HG02798 (cell line): ENCODE results near the gene PKD1.

ENCODE experiments used
- ATAC-seq: cut with Tn5 transposase; IDR thresholded peaks from one replicate; pipeline ENCODE4 v1.9.1; 2021; ENCODE audit warnings: mild to moderate bottlenecking; ENCODE audit not compliant: unreplicated experiment, poor library complexity

Gene PKD1

DNA sequence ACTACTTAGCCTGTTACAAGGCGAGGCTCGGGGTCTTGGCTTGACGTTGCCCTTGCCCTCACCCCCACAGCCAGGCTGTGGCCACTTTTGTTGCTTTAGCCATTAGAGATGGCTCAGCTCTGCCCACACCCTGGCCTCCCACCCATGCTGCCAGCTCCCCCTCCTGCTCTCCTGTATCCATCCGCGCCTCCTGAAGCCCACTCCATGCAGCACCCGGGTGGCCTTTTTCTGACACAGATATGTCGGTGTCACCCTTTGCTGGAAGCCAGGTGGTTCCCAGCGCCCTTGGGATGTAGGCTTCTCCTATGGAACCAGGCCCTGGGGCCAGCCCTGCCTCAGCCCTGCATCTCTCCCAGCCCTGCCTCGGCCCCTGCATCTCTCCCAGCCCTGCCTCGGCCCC, 78.3 kb downstream of the PKD1 start:
- ATAC-seq: no peak

DNA sequence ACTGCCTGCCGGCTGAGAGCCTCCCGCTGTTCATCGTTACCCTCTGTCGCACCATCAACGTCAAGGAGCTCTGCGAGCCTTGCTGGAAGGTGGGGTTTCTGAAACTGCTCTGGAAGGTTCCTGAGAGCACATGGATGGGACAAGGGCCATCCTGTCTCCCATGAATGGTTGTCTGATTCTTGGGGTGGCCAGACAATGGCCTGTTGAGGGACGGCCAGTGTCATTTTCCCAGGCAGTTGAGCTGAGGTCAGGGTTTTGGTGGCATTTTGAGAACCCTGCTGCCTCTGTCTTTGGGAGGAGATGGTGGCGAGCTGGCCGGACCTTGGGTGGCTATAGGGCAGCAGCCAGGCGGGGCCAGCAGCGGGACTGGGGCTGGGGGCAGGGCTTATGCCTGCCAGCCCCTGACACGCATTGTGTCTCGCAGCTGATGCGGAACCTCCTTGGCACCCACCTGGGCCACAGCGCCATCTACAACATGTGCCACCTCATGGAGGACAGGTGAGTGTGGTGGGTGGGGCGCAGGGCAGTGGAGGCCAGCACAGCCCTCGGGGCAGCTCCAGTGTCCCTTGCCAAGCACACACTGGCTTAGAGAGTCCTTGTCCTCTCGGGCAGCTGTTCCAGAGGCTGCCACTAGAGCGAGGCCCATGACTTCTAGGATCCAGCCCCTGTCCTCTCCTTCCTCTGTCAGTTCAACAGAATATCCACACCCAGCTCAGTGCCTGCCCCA, 78.9 kb downstream of the PKD1 start:
- ATAC-seq: no peak

DNA sequence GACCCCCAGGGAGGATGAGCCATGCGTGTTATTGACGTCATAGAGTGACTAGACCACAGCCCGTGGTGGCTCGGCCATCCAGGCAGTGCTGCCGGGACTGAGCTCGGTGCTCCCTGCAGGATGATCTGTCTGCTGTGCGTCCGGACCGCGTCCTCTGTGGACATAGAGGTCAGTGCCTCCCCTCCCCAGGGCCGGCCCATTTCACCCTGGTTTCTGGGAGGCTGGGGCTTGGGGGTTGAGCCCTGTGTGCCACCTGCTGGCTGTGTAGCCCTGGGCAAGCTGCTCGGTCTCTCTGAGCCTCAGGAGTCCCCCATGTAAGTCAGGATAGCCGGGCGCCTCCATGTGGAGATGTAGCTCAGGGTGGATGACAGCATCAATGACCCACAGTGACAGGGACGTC, 79.6 kb downstream of the PKD1 start:
- ATAC-seq: no peak

DNA sequence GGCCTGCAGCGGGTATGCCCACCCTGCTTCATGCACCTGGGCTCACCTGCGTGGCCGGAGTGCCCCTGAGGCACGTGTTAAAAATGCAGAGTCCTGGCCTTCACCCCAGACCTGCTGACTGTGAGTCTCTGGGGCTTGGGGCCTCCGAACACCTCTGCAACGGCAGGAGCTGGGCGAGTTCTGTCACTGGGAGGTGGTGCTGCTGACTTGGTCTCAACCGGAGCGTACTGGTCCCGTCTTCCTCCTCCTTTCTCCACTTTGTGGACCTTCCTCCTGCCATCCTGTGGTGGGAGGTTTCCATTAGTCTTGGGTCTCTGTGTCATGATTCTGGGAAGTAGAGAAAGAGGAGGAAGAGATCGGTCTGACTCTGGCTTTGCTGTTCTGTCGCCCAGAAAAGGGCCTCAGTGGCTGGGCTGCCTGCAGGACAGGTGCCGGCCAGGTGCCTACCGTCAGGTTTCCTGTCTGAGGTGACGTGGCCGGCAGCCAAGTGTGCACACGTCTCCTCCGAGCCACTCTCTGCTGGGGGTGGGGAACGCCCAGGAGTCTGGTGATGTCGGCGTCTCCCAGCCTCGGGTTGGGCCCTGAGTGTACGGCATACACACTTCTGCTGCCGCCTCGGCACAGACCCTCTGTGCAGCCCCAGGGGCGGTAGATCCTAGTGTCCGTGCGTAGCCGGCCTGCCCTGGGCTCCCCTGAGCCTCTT, 81.0 kb downstream of the PKD1 start:
- ATAC-seq: no peak

DNA sequence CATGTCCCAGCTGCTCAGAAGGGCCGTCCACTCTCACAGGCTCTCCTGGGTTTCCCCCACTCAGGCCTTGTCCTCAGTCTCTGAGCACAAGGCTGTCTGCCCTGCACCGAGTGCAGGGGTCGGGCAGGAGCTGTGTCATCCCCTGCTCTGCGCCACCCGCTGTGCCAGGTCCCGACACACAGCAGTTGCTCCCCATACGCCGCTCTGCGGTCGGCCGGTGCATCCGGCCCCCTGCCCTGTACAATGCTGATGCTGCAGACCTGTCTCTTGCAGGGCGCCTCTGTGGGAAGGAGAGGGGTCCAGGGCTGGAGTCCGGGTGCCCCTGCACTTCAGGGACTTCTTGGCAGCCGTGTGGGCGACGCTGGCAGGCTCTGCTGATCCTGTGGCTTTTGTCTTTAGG, 81.8 kb downstream of the PKD1 start:
- no peak for ATAC-seq

DNA sequence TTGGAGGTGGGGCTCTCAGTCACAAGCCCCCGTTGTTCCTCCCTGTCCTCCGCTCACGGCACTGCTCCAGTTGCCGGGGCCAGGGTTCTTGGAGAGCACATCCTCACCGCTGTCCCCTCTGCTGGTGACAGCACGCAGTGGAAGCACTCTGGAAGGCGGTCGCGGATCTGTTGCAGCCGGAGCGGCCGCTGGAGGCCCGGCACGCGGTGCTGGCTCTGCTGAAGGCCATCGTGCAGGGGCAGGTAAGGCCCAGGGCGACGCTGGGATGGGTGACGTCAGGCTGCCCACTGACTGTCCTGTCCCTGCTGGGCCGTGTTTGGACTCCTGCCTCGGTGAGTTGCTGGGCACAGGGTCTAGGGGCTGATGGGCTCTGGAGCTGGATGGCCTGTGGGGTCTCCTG, 82.5 kb downstream of the PKD1 start:
- ATAC-seq: no peak

DNA sequence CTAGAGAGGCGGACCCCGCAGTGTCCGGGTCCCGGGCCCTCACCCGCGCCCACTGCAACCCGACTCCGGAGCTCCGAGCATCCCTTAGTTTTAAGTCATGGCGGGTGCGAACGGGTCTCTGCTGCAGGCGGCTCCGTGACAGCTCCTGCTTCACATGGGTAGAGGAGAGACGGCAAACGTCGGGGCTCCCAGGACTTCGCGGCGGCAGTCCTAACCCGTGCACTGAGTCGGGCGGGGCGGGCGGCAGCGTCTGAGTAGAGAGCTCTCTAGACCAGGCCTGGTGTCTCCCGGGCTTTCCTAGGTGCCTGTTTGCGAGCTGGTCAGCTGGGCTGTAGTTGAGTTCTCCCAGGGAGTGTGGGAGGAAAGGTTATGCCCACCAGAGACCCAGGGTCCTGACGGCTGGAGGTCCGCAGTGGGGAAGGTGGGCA, 87.6 kb downstream of the PKD1 start:
- ATAC-seq: no peak

DNA sequence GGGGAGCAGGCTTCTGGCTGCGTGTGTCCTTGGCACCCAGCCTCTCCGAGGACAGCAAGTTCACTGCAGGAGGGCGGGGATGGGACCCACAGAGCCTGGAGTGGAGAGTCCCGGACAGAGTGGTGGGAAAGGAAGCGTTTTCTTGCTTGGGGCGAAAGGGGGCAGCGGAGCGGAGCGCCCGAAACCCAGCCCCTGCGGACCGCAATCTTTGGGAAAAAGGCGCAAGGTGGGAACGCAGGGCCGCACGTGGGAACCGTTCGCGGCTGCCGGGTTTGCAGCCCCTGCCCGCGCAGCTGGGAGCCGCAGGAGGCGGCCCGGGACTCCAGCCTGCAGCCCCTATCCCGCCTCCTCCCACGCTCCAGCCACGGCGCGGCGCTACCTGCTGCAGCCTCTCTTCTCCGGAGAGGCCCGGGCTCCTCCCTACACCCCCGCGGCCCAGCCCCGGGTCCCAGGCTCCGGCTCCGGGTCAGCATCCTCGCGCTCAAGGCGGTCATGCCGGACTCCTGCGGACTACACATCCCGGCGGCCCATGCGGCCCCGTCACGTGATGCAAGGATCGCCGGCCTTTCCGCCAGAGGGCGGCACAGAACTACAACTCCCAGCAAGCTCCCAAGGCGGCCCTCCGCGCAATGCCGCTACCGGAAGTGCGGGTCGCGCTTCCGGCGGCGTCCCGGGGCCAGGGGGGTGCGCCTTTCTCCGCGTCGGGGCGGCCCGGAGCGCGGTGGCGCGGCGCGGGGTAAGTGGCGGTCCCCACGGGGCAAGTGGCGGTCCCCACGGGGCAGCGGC, 88.2 kb downstream of the PKD1 start, which contains the start of the genes NTHL1 and TSC2:
Gene NTHL1, minus strand, starts transcription at position 505 of the 786 bp plus-strand sequence. Its CDS starts 11 bp downstream, at position 494.
Gene TSC2, plus strand, starts transcription at position 656 of the 786 bp plus-strand sequence. CDS start 631 bp downstream, outside the sequence.
- peak; percentile 94 for ATAC-seq

DNA sequence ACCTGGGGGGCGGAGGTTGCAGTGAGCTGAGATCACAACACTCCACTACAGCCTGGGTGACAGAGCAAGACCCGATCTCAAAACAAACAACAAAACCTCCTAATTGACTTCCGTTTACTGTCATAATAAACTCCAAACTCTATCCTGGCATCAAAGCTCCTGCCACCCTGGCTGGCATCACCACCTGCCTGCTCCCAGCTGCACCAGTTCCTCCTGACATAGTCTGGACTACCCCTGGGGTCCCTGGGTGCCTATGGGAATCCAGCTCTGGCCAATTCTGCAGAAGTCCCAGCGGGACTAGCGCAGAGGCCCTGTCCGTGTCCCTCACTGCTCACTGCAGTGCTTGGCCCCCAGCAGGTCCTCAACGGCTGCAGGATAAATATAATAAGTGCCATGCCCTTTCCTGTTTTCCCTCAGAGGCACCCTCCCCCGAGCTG, 88.8 kb downstream of the PKD1 start:
- no peak for ATAC-seq

DNA sequence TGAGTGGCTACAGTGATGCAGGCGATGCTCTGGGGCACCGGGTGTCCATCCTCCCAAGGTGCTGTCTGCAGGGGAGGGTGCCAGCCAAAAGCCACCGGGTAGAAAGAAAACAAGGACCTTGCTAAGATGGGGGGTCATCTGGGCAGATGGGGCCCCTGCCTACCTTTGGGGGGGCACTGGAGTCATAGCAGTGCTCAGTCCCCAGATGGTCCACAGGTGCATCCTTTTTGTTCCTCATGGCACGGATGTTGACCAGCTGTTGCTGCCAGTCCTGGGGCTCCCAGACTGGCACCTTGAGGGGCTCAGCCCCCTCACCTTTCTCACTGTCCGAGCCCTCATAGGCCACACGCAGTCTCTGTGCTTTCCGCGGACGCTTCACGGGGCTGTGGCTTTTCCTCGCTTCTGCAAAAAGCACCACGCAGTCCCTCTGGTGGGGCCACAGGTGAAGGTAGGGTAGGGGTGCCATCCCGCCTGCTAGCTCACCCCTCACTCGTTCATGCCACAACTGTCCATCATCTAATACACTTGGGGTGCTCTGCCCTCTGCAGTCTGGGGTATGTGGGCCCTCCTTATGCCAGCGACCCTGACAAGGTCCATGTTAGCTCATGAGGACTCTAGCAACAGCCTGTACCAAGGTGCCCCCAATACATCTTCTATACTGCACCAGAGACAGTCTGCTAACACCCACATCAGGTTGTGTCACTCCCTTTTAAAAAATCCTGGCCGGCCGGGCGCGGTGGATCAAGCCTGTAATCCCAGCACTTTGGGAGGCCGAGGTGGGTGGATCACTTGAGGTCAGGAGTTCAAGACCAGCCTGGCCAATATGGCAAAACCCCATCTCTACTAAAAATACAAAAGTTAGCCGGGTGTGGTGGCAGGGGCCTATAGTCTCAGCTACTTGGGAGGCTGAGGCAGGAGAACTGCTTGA, 89.5 kb downstream of the PKD1 start:
- no peak for ATAC-seq

DNA sequence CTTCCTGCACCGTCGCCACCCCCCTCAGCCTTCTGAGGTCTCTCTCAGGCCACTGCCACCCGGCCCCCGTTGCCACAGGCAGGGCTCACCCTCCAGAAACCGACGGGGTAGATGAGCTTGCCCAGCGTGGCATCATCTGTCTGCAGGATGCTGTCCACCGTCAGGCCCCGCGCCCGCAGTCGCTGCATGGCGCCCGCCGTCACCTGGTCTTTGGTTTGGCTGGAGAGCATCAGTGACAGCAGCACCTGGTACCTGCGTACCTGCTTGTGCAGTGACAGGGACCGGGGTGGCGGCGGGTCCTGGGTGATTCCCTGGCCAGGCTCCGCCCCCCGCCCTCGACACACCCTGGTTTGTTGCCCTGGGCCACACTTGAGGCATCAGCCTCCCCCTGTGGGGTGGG, 91.2 kb downstream of the PKD1 start:
- no peak for ATAC-seq

DNA sequence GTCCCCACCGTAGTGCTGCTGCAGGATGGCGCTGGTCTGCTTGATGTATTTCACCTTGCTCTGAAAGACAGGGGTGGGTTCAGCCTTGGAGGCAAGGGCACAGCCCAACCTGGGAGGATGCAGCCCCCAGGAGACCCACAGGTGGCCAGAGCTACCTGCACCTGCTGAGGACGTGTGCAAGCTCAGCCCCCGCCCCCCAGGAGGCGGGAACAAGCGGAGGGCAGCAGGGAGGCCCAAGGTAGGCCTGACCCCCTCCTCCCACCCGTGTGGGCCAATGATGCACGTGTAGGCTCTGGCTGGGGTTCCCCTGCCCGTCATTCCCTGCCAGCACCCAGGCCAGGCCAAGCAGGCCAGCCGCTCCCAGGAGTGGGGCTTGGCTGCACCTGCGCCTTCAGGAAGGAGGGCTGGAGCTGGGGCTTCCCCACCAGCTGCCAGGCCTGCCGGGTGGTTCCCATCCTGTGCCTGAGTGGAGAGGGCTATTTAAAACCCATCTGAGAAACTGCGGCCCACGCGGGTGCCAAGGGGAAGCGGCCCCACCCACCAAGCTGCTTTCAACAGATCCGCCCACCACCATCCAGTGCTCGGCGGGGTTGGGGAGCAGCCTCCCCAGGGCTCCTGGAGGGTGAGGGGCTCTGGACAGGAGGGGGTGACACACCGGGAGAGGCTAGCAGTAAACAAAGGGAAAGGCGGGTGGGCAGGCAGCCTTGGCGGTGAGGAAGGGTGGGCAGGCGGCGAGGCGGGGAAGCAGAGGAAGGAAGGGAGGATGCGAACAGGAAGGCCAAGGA, 91.8 kb downstream of the PKD1 start:
- ATAC-seq: no peak

DNA sequence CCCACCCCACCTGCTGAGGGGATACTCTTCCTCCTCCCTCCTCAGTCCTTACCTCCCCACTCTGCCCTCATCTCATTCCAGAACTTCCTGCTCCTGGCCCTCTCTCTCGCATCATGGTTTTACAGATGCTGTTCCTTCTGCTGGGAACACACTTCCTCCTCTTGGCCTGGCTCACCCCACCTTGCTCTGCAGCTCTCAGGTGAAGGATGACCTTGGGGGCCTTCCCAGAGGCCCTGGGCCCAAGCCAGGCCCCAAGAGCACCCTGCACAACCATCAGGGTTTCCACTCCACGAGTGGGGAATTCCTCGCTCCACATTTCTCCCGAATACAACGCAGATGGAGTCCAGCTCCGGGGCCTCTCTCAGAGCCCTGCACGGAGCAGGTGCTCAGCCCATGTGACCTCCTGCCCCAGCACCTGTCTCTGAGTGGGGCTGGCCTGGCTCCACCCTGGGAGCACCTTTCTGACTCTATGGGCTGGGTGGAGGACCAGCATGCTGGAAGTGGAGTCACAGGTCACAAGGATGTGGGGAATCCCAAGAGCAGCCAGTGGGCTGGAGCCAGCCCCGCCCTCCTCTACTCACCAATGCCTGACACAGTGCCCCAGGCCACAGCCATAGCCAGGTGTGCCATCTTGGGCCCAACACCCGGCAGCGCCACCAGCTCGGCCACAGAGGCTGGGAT, 92.6 kb downstream of the PKD1 start:
- no peak for ATAC-seq

DNA sequence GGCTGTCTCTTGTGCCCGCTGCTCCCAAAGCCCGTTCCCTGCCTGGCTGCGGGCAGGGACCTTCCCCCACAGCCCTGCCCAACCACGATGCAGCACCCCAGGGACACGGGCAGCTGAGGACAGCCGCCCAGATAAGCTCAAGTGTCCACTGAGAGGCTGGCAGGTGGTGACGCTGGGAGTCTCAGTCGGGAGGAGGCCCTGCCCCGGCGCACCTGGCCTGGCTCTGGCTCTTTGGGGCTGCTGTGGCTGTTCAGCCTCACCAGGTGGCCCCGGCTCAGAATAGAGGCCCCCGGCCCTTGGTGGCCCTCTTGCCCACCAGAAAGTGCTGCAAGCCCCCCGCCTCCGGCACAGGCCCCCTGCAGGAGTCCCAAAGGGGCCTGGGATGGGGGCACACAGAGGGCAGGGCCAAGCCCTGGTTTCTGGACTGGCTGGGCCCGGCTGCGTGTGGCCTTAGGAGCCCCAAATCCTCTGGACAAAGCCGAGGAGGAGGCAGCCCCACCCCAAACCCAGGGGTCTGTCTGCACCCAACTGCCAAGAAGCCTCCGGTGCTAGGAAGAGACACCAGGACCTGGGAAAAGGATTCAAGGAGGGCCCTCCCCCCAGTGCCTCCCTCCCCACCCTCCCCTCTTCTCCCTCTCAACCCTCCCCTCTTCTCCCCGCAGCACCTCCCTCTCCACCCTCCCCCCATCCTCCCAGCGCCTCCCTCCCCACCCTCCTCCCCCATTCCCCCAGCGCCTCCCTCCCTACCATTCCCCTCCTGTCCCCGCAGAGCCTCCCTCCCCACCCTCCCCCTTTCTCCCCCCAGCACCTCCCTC, 93.3 kb downstream of the PKD1 start:
- no peak for ATAC-seq

DNA sequence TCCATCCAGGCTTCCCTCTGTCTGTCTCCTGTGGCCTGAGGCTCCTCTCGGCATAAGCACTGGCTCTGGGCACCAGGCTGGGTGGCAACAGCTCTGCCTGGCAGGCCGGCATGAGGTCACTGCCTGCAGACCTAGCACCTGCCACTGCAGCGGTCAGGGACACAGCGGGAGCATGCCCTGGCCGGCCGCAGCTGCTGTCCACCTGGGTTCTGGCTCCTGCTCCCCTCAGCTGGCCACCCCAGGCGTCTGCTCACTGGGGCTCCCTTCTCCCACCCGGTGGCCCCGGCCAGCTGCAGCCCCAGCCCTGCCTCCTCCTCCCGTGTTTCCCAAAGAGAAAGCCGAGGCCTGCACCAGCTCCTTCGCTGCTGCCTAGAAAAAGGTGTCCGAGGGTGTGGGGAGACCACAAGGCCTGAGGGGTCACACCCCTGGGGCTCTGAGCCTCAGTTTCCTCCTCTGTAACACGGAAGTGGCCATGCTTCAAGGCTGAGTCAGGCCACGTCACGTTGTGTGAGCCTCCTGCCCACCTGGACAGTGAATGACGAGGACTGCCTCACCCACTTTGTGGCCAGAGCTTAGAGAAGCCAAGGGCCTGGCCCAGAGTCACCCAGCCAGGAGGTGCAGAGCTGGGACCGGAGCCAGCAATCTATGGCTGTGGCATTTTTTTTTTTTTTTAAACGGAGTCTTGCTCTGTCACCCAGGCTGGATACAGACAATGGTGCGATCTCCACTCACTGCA, 94.7 kb downstream of the PKD1 start:
- no peak for ATAC-seq

DNA sequence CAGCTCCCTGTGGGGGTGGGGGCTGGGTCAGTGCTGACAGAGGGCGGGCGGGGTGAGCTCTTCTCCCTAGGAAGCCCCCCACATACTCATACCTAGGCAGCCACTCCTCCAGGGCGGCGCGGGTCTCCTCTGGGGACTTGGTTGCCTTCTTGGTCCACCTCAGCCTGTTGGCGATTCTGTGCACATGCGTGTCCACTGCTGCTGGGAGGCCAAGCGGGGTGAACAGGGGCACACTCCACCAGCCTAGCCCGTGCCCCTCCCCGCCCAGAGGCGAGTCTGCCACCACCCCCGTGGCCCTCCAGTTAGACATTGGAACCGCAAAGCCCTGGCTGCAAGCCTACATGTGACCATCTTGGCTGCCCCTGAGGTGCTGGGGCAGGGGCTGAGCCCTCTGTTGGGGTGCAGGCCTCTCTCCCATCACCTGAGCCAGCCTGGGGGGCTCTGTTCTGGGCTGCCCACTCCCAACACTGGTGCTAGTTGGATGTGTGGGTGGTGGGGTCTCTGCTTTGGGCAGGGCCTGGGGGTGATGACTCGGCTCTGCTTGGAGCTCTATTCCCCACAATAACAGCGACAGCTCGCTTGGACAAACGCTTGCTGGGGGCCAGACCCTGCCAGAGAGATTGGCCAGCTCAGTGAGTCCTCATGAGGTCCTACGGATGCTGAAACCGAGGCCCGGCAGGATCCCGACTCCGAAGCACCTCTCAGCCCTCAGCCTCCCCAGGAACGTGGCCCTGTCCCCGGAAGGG, 95.5 kb downstream of the PKD1 start:
- ATAC-seq: no peak
